ENCODE results near the gene SCAPER.
"Not testable (repeated sequence)": the region's sequence is repeated elsewhere in the genome, so short reads cannot be mapped to it uniquely, and the experiment has no call there.

Gene SCAPER

GRCh38 chr15:76912430-76912829 lies 7.3 kb upstream of the SCAPER start:
- DNase-seq: no peak

GRCh38 chr15:76905855-76906254 lies 715 bp upstream of the SCAPER start:
- DNase-seq: no peak

DNA sequence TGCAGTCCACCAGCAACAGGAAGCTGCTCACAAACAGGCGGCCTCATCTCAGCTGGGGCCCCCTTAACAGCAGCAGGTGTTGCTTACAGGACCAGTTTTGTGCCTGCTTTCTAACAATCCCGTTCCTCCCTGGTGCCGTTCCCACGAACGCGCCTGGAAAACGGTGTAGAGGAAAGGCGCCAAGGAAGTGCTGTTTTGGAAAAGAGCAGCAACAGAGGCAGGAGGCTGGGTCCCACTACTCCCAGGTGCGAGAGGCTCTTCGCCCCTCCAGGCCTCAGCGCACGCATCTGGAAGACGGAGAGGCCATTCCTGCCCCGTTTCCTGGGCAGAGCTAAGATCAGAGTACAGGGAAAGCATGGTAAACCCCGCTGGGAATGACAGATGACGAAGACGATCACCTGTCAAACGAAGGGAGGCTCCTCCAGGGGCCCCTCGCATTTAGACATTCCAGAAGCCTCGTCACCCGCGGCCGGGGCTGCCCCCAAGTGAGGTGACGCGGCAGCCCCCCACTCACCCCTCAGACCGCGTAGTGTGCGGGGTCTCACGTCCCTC lies 603 bp downstream of the SCAPER start:
- DNase-seq: no peak

DNA sequence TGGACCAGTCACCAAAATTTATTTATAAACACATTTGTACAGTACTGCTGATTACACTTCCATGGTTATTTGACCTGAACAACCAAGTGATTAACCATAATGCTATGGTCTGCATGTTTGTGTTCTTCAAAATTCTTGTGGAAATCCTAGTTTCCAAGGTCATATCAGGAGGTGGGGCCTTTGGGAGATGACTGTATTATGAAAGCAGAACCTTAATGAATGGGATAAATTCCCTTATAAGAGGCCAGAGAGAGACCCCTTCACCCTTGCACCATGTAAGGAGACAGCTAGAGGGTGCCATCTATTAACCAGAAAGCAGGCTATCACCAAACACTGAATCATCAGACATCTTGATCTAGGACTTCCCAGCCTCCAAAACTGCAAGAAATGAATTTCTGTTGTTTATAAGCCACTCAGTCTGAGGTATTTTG lies 1.9 kb downstream of the SCAPER start:
- no peak for DNase-seq

DNA sequence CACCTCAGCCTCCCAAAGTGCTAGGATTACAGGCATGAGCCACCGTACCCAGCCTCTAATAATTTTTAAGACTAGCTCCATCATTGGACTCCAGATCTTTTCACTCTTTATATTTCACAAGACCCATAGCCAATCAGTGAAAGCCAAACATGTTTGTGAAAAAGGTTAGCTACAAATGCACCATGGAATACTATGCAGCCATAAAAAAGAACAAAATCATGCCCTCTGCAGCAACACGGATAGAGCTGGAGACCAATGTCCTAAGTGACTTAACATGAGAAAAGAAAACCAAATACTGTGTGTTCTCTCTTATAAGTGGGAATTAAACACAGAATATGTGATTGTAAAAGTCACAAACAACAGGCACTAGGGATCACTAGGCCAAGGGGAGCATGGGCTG lies 3.2 kb downstream of the SCAPER start:
- DNase-seq: no peak

GRCh38 chr15:76899931-76900310 lies 5.2 kb downstream of the SCAPER start:
- not testable (repeated sequence) for DNase-seq

DNA sequence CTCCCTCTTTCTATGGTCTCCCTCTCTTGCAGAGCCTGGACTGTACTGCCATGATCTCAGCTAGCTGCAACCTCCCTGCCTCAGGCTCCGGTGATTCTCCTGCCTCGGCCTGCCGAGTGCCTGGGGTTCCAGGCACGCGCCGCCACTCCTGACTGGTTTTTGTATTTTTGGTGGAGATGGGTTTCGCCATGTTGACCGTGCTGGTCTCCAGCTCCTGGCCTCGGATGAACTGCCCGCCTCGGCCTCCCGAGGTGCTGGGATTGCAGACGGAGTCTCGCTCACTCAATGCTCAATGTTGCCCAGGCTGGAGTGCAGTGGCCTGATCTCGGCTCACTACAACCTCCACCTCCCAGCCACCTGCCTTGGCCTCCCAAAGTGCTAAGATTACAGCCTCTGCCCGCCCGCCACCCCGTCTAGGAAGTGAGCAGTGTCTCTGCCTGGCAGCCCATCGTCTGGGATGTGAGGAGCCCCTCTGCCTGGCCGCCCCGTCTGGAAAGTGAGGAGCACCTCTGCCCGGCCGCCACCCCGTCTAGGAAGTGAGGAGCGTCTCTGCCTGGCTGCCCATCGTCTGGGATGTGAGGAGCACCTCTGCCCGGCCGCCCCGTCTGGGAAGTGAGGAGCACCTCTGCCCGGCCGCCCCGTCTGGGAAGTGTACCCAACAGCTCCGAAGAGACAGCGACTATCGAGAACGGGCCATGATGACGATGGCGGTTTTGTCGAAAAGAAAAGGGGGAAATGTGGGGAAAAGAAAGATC lies 5.8 kb downstream of the SCAPER start:
- DNase-seq: not testable (repeated sequence)

DNA sequence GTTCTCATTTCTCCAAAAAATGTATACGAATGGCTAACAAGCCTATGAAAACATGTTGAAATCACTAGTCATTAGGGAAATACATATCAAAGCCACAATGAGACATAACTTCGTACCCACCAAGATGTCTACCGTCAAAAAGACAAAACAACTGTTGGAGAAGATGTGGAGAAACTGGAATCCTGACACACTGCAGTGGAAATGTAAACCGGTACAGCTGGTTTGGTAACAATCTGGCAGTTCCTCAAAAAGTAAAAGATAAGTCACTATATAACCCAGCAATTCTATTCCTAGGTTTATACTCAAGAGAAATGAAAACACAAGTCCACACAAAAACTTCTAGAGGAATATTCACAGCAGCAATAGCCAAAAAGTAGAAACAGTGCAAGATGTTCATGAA lies 7.0 kb downstream of the SCAPER start:
- DNase-seq: no peak

- DNase-seq: no peak
Measured at GRCh38 chr15:76894174-76894573, 11.0 kb downstream of the SCAPER start.

DNA sequence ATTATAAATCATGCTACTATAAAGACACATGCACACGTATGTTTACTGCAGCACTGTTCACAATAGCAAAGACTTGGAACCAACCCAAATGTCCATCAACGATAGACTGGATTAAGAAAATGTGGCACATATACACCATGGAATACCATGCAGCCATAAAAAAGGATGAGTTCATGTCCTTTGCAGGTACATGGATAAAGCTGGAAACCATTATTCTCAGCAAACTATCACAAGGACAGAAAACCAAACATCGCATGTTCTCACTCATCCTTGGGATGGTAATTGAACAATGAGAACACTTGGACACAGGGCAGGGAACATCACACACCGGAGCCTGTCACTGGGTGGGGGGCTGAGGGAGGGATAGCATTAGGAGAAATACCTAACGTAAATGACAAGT lies 12.3 kb downstream of the SCAPER start:
- not testable (repeated sequence) for DNase-seq

DNA sequence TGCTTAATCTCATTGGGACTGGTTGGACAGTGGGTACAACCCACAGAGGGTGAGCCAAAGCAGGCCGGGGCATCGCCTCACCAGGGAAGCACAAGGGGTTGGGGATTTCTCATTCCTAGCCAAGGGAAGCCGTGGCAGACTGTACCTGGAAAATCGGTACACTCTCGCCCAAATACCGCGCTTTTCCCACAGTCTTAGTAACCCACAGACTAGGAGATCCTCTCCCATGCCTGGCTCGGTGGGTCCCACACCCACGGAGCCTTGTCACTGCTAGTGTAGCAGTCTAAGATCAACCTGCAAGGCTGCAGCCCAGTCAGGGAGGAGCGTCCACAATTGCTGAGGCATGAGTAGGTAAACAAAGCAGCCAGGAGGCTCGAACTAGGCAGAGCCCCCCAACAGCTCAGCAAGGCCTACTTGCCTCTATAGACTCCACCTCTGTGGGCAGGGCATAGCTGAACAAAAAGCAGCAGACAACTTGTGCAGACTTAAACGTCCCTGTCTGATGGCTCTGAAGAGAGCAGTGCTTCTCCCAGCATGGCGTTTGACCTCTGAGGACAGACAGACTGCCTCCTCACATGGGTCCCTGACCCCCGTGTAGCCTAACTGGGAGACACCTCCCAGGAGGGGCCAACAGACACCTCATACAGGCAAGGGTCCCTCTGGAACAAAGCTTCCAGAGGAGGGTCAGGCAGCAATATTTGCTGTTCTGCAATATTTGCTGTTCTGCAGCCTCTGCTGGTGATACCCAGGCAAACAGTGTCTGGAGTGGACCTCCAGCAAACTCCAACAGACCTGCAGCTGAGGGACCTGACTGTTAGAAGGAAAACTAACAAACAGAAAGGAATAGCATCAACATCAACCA lies 17.6 kb downstream of the SCAPER start:
- DNase-seq: not testable (repeated sequence)

DNA sequence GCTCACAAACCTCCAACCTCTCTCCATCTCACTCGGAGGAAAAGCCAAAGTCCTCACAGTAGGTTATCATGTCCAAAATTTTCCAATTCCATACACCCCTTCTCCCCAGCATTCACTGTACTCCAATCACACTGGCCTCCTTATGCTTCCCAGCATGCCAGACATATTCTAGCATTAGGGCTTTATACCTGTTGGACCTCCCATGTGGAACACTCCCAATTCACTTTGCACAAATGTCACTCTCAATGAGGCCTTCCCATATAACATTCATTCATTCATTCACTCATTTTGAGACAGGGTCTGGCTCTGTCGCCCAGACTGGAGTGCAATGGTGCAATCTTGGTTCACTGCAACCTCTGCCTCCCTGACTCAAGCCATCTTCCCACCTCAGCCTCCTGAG lies 19.9 kb downstream of the SCAPER start:
- DNase-seq: no peak

DNA sequence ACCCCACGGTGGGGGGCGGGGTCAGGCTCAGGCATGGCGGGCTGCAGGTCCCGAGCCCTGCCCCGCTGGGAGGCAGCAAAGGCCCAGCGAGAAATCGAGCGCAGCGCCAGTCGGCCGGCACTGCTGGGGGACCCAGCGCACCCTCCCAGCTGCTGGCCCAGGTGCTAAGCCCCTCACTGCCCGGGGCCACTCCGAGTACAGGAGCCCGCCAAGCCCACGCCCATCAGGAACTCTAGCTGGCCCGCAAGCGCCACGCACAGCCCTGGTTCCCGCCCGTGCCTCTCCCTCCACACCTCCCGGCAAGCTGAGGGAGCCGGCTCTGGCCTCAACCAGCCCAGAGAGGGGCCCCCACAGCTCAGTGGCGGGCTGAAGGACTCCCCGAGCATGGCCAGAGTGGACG lies 29.2 kb downstream of the SCAPER start:
- DNase-seq: no peak

DNA sequence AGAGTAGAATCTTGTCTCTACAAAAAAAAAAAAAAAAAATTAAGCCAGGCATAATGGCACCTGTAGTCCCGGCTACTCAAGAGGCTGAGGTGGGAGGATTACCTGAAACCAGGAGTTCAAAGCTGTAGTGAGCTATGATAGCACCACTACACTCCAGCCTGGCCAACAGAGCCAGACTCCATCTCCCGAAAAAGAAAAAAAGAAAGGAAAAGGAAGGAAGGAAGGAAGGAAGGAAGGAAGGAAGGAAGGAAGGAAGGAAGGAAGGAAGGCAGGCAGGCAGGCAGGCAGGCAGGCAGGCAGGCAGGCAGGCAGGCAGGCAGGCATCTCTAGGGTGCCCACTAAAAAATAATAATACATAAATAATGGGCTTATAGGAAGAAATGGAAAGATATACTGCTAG lies 32.1 kb downstream of the SCAPER start:
- DNase-seq: not testable (repeated sequence)

DNA sequence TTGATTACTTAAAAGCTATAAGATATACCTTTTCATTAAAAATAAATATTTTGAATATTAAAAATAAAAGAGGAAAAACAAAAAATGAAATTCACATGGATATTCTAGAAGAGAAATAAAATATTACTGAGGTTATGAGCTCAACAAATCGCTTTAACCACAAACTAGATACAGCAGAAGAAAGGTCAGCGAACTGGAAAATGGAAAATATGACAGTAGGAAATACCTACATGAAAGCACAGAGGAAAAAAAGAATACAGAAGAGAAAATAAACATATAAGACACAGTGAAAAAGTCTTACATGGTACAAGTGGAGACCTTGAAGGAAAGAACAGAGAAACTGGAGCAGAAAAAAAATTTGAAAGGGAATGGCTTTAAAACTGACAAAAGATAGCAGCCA lies 33.2 kb downstream of the SCAPER start:
- no peak for DNase-seq

DNA sequence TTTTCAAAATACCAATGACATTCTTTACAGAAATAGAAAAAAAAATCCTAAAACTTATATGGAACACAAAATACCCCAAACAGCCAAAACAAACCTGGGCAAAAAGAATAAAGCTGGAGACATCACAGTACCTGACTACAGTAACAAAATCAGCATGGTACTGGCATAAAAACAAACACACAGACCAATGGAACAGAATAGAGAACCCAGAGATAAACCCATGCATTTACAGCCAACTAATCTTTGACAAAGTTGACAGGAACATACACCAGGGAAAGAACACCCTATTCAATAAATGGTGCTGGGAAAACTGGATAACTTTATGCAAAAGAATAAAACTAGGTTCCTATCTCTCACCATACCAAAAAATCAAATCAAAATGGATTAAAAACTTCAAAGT lies 36.4 kb downstream of the SCAPER start:
- DNase-seq: no peak

DNA sequence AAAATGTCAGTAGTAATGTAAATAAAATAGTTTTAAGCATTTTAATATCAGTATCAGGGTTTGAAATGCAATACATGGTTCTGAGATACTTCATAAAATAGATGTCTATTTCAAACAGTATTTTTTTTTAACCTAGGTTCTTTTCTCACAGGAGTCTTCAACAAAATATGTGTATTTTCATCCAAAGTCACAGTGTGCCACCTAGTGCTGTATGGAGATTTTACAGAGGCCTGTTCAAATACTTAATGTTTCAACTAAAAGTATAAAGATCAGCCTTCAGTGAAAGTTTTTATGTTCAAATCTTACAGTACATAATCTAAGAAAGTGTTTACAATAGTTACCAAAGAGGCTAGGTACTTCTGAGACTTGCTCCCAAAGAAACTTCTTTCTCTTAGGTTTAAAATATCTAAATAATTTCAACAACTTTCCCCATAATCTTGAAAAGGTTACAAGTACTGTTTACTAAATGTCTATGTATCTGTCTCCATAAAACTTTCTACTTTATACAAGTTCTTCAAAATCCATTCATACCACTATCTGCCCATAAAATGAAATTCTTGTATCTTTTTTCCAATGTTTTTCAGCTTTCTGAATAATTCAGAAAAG lies 38.3 kb downstream of the SCAPER start:
- DNase-seq: no peak

DNA sequence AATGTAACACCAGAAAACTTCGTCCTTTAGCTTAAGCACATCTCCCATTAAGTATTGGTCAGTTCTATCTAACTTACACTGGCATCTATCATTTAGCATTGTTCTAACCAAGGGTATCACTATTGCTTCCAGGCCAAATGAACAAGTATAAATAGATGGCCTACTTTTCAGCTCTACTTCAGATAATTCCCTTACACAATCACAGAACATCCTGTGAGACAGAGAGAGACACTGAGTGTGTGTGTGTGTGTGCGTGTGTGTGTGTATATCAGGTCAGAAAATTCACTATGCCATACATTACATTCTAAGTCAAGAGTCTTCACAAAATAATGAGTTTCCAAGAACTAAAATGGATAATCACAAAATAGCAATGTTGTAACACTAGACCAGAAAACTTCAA lies 39.1 kb downstream of the SCAPER start:
- DNase-seq: no peak

GRCh38 chr15:76865548-76865991 lies 39.6 kb downstream of the SCAPER start:
- no peak for DNase-seq

DNA sequence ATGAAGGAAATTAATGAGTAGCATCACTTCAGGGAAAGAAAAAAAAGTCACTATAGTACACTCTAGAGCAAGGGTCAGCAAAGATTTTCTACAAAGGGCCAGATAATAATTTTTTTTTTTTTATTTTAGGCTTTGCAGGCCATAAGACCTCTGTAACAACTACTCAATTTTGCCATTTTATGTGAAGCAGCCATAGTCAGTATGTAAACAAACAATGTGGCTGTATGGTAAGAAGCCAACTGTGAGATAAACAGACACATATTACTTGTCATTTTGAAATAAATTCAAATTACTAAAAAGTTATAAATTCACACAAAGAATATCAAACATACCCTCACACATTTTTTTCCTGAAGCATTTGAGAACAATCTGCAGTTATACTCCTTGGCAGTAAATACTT lies 40.6 kb downstream of the SCAPER start:
- no peak for DNase-seq

DNA sequence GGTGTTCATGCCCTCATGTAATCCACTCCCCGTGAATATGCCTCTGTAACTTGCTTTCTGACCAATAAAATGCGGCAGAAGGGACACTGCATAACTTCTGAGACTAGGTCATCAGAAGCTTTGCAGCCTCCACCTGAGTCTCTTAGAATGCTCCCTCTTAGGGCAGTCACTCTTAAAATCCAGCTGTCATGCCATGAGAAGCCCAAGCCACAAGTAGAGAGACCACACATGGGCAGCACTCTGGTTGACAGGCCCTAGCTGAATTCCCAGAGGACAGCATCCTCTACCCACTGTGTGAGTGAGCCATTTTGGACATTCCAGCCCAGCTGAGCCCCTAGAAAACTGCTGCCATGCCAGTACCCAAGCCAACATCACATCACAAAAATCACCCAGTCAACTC lies 41.4 kb downstream of the SCAPER start:
- no peak for DNase-seq

DNA sequence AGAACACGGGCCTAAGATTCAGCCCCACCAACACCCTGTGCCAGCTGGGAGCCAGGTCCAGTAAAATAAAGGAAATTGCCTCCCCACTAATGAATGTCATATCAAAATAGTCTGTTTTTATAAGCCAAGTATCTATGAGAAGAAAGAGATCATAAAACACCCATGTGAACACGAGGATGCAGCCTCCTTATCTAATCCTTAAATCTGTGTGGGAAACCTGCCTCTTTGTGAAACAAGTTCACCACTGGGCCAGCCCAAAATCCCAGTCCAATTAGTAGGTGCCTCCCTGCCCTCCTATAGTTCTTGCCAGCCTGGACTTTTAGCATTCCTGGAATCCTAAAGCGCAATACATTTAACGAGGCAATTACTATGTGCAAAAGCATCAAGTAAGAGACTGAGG lies 42.0 kb downstream of the SCAPER start:
- DNase-seq: no peak

- no peak for DNase-seq
Measured at GRCh38 chr15:76861815-76862397, 43.2 kb downstream of the SCAPER start.
